ENCODE data around the gene NR4A3.

- no peak for TF ChIP-seq CCAR2 (IDR thresholded peaks at IDR 0.05; ENCODE audit: low read depth, low read length)
- TF ChIP-seq ZNF583 (CRISPR knock-in tag; IDR thresholded peaks at IDR 0.05), result no peak
- TF ChIP-seq CEBPB (tag; IDR thresholded peaks at IDR 0.05), result no peak
- no peak for TF ChIP-seq TCF7 (IDR thresholded peaks at IDR 0.05; ENCODE audit: borderline replicate concordance)
- no peak for TF ChIP-seq MAFG (tag; conservative IDR thresholded peaks at IDR 0.05)
- TF ChIP-seq ZNF592 (IDR thresholded peaks at IDR 0.05), result no peak
- TF ChIP-seq FOS (IDR thresholded peaks at IDR 0.05; ENCODE audit: extremely low read depth, insufficient read length), result no peak
- no peak for TF ChIP-seq EHMT2 (IDR thresholded peaks at IDR 0.05)
- no peak for TF ChIP-seq ZBTB12 (CRISPR knock-in tag; IDR thresholded peaks at IDR 0.05)
- no peak for TF ChIP-seq BACH1 (tag; IDR thresholded peaks at IDR 0.05)
- no peak for TF ChIP-seq ZNF3 (CRISPR knock-in tag; IDR thresholded peaks at IDR 0.05)
- no peak for TF ChIP-seq RNF2 (IDR thresholded peaks at IDR 0.05)
- TF ChIP-seq RFX5 (IDR thresholded peaks at IDR 0.05; ENCODE audit: low read depth, low read length), result no peak
- TF ChIP-seq TARDBP (IDR thresholded peaks at IDR 0.05), result no peak
These were observed 54.5 kb downstream of the NR4A3 start for GRCh38 chr9:99876190-99876589.
